Endothelial cell of umbilical vein (primary cell): ENCODE results near the gene SART3. TPM values are rescaled to one million over a fixed set of nuclear protein-coding genes. Genes with fewer than 3 reads are reported as not detected.

ENCODE experiments used
- BruUV-seq: library from RNA; stranded (reverse); fragments of 400-500 nt; replicated peaks from 2 replicates; lab custom pipeline; 2021; lab: Mats Ljungman, UMichigan
- CTCF ChIA-PET: fragments of 300-600, 350-600 bp; sonication (Branson Sonifier 250); formaldehyde crosslinking; loops from one replicate; lab custom pipeline; 2021; ENCODE audit warnings: antibody characterized with exemption, inconsistent platforms; lab: Charles Lee
- POLR2A ChIA-PET: fragments of 300-600, 350-600 bp; sonication (Branson Sonifier 250); formaldehyde crosslinking; loops from one replicate; lab custom pipeline; 2021; ENCODE audit warnings: antibody characterized with exemption, inconsistent platforms; lab: Charles Lee
- DNase-seq: peaks from one replicate; pipeline ENCODE4 v3.0.0-alpha.2; 2011; ENCODE audit warnings: low read depth, low spot score
- FAIRE-seq: peaks from 2 replicates; lab custom pipeline; 2011; peaks lifted over from hg19 to GRCh38; lab: Jason Lieb, UNC
- H2AFZ ChIP-seq: 2 replicates; pipeline ENCODE4 v1.6.0; 2012; ENCODE audit warnings: low read depth, low read length, control low read depth, inconsistent platforms
- H3K27ac ChIP-seq: 2 replicates; pipeline ENCODE4 v1.5.1; 2011; ENCODE audit warnings: low read depth, mild to moderate bottlenecking, control low read depth, low read length, moderate library complexity; ENCODE audit not compliant: insufficient read depth
- H3K27me3 ChIP-seq, 2 experiments: 2 replicates each; pipeline versions ENCODE4 v1.6.0 to v1.6.1; 2011; ENCODE audit warnings: low read length in 2 of 2, mixed read lengths in 1 of 2; ENCODE audit not compliant: control insufficient read depth in 2 of 2, insufficient read depth in 2 of 2
- H3K36me3 ChIP-seq, 2 experiments: 2 replicates in 1 of 2; 3 replicates in 1 of 2; pipeline ENCODE4 v1.5.1; 2011; ENCODE audit warnings: low read length in 2 of 2, mild to moderate bottlenecking in 1 of 2, moderate library complexity in 1 of 2; ENCODE audit not compliant: control insufficient read depth in 2 of 2, insufficient read depth in 2 of 2; ENCODE audit errors: extremely low read depth in 1 of 2
- H3K4me1 ChIP-seq: 3 replicates; pipeline ENCODE4 v1.5.1; 2011; ENCODE audit warnings: mild to moderate bottlenecking, low read length; ENCODE audit not compliant: control insufficient read depth, insufficient read depth; ENCODE audit errors: extremely low read depth
- H3K4me2 ChIP-seq: 2 replicates; pipeline ENCODE4 v1.6.1; 2011; ENCODE audit warnings: low read length, control low read depth, mixed read lengths; ENCODE audit not compliant: insufficient read depth
- H3K4me3 ChIP-seq, 3 experiments: fragments of 200-600 bp in 1 of 3; sonication (generic), shearing (Covaris generic) in 1 of 3; replicated peaks in 1 of 3; 2 replicates each; pipeline ENCODE4 v1.5.1; 2011 to 2016; ENCODE audit warnings: control low read depth in 3 of 3, low read length in 3 of 3, mild to moderate bottlenecking in 2 of 3, inconsistent platforms in 1 of 3, low read depth in 1 of 3, moderate library complexity in 1 of 3; ENCODE audit not compliant: insufficient read depth in 1 of 3
- H3K79me2 ChIP-seq: 2 replicates; pipeline ENCODE4 v1.6.0; 2012; ENCODE audit warnings: low read length, inconsistent platforms; ENCODE audit not compliant: control insufficient read depth, insufficient read depth
- H3K9ac ChIP-seq: replicated peaks from 2 replicates; pipeline ENCODE3; 2011; ENCODE audit warnings: low read length, control low read depth; ENCODE audit not compliant: insufficient read depth; ENCODE audit errors: extremely low read depth
- H3K9me1 ChIP-seq: replicated peaks from 3 replicates; pipeline ENCODE4 v1.6.0; 2011; ENCODE audit warnings: mild to moderate bottlenecking, low read length; ENCODE audit not compliant: control insufficient read depth, insufficient read depth; ENCODE audit errors: extremely low read depth
- H3K9me3 ChIP-seq: replicated peaks from 2 replicates; pipeline ENCODE4 v1.5.1; 2012; ENCODE audit warnings: low read length, inconsistent platforms; ENCODE audit not compliant: control insufficient read depth, insufficient read depth
- H4K20me1 ChIP-seq: replicated peaks from 2 replicates; pipeline ENCODE3; 2011; ENCODE audit warnings: mild to moderate bottlenecking, low read length; ENCODE audit not compliant: control insufficient read depth, insufficient read depth; ENCODE audit errors: extremely low read depth
- CTCF ChIP-seq, 2 donors: IDR thresholded peaks; 1 replicate in 1 of 2; 2 replicates in 1 of 2; pipeline ENCODE4 v1.5.1; 2011; ENCODE audit warnings: low read length in 2 of 2, mild to moderate bottlenecking in 2 of 2, moderate library complexity in 2 of 2, control low read depth in 1 of 2, inconsistent platforms in 1 of 2, low read depth in 1 of 2; ENCODE audit not compliant: insufficient read depth in 1 of 2; ENCODE audit errors: extremely low read depth in 1 of 2
- EZH2 ChIP-seq: IDR thresholded peaks from 2 replicates; pipeline ENCODE4 v1.6.1; 2012; ENCODE audit warnings: borderline replicate concordance, low read depth, mild to moderate bottlenecking, moderate library complexity, low read length, inconsistent platforms; ENCODE audit not compliant: severe bottlenecking
- FOS ChIP-seq: IDR thresholded peaks from 2 replicates; pipeline ENCODE4 v1.6.1; 2011; ENCODE audit warnings: mild to moderate bottlenecking, low read length, moderate library complexity, borderline replicate concordance; ENCODE audit not compliant: insufficient read depth
- GATA2 ChIP-seq: IDR thresholded peaks from 2 replicates; pipeline ENCODE4 v1.7.0; 2011; ENCODE audit warnings: low read depth, mild to moderate bottlenecking, moderate library complexity, mixed read lengths, low read length; ENCODE audit not compliant: insufficient read length, insufficient read depth
- JUN ChIP-seq: IDR thresholded peaks from 2 replicates; pipeline ENCODE4 v1.6.1; 2011; ENCODE audit warnings: borderline replicate concordance, low read depth; ENCODE audit not compliant: insufficient read length, insufficient read depth
- MAX ChIP-seq: IDR thresholded peaks from 2 replicates; pipeline ENCODE4 v1.6.1; 2011; ENCODE audit not compliant: insufficient read depth, insufficient read length
- MYC ChIP-seq: IDR thresholded peaks from one replicate; pipeline ENCODE4 v1.6.1; 2011; ENCODE audit warnings: mild to moderate bottlenecking, low read depth, low read length
- POLR2A ChIP-seq: IDR thresholded peaks from 2 replicates; pipeline ENCODE4 v1.6.1; 2012; ENCODE audit warnings: low read depth, mild to moderate bottlenecking, control low read depth, low read length
- POLR2AphosphoS5 ChIP-seq: IDR thresholded peaks from 2 replicates; pipeline ENCODE4 v1.6.1; 2012; ENCODE audit warnings: low read depth, mild to moderate bottlenecking, control low read depth, low read length, moderate library complexity; ENCODE audit not compliant: insufficient read depth
- dilution Hi-C: fragments of 300-500 bp; cut with MboI; formaldehyde crosslinking; loops from one replicate; pipeline ENCODE4 v1.15.0; 2019; ENCODE audit warnings: low sequenced_read_pairs; ENCODE audit not compliant: extremely low pct_ligation_motif_present
- intact Hi-C: fragments of 100-400 bp; cut with micrococcal nuclease; formaldehyde crosslinking; loops from one replicate; pipeline ENCODE4 v1.10.0; 2022
- polyA plus RNA-seq, 4 experiments: library from polyadenylated mRNA; depleted of rRNA in 3 of 4; stranded (reverse) in 3 of 4; unstranded in 1 of 4; fragments of >200 nt; gene quantifications; 2 replicates each; pipeline versions ENCODE4 v1.2.1 to v1.2.3, GENCODE V29; 2011 to 2012; ENCODE audit warnings: missing spikeins in 1 of 4
- total RNA-seq: library from RNA; stranded (reverse); gene quantifications from 2 replicates; pipeline ENCODE4 v1.2.3, GENCODE V29; 2021

Gene SART3
- total and polyA plus RNA-seq, 2 donors (not counting 3 experiments of a cell fraction or from before 2014, with no cell fraction given), result 13.9 to 50.7 TPM

GRCh38 chr12:108565976-108566375, 5.0 kb upstream of the SART3 start:
- peaks cover 15 to 17% of the 10 kb centered on the region in 2 experiments for H3K36me3 ChIP-seq
- H3K79me2 ChIP-seq, result peaks cover 4% of the 10 kb centered on the region
- dilution Hi-C loops (no loop called here), intact Hi-C loops (no loop called here)
- H3K4me3 ChIP-seq, result no peak overlapping the region
- no peaks in the 10 kb centered on the region for H3K9me1 ChIP-seq
- DNase-seq (peak; percentile 89), FAIRE-seq (peak; percentile 85)
- no peak overlapping the region for H3K9ac ChIP-seq
- H3K27ac ChIP-seq, result peak overlapping the region; percentile 27
- ChIA-PET POLR2A (no interaction called here), CTCF (interaction anchor here (0.5 to 3.1 kb wide), 9 partner anchors 52 to 828 kb away, joined by 3 to 55 read pairs (median 5); partner anchors contain the start of gene ALKBH2)
- TF ChIP-seq CTCF (IDR thresholded peaks at IDR 0.05; ENCODE audit: extremely low read depth in 1 of 2, insufficient read depth in 1 of 2, low read depth in 1 of 2, low read length in 2 of 2) (no peak), MAX (peak; percentile 86), POLR2AphosphoS5 (peak; percentile 78), POLR2A (no peak), JUN (peak; percentile 1), EZH2 (no peak), GATA2 (no peak), FOS (peak; percentile 71), MYC (peak; percentile 77)
- no peaks in the 10 kb centered on the region for H3K9me3 ChIP-seq
- no peak overlapping the region for H2AFZ ChIP-seq
- H4K20me1 ChIP-seq, result no peaks in the 10 kb centered on the region
- H3K4me2 ChIP-seq, result no peak overlapping the region
- BruUV-seq, result no TSS peak
- H3K27me3 ChIP-seq, result no peaks in the 10 kb centered on the region
- peaks cover 27% of the 10 kb centered on the region for H3K4me1 ChIP-seq
